Neural cell (in vitro differentiated cells): Measurements from ENCODE around the gene ATP5MK.

ENCODE experiments used
- CTCF ChIP-seq: fragments of 450-650 bp; IDR thresholded peaks from 2 replicates; pipeline ENCODE4 v1.5.1; 2014; ENCODE audit warnings: antibody characterized with exemption, mild to moderate bottlenecking, moderate library complexity; ENCODE audit not compliant: poor library complexity, severe bottlenecking
- EP300 ChIP-seq: fragments of 450-650 bp; conservative IDR thresholded peaks from 2 replicates; pipeline ENCODE4 v1.6.1; 2014; ENCODE audit warnings: antibody characterized with exemption, mild to moderate bottlenecking, moderate library complexity; ENCODE audit not compliant: poor library complexity, severe bottlenecking
- EZH2 ChIP-seq: fragments of 200-600, 300-800 bp; shearing (Covaris generic), sonication (generic); IDR thresholded peaks from 2 replicates; pipeline ENCODE4 v1.6.1; 2014; ENCODE audit warnings: antibody characterized with exemption, low read length, borderline replicate concordance, mild to moderate bottlenecking; ENCODE audit not compliant: insufficient read depth, poor library complexity, severe bottlenecking
- MXI1 ChIP-seq: fragments of 450-650 bp; conservative IDR thresholded peaks from 2 replicates; pipeline ENCODE4 v1.6.1; 2014; ENCODE audit warnings: antibody characterized with exemption, mild to moderate bottlenecking; ENCODE audit not compliant: poor library complexity, severe bottlenecking
- POLR2AphosphoS5 ChIP-seq: IDR thresholded peaks from 2 replicates; pipeline ENCODE4 v1.6.1; 2012
- RAD21 ChIP-seq: fragments of 450-650 bp; conservative IDR thresholded peaks from 2 replicates; pipeline ENCODE4 v1.6.1; 2014; ENCODE audit warnings: antibody characterized with exemption, mild to moderate bottlenecking, moderate library complexity
- REST ChIP-seq: IDR thresholded peaks from 2 replicates; pipeline ENCODE4 v1.6.1; 2012; ENCODE audit warnings: borderline replicate concordance
- SMC3 ChIP-seq: fragments of 450-650 bp; conservative IDR thresholded peaks from 2 replicates; pipeline ENCODE4 v1.6.1; 2014; ENCODE audit warnings: antibody characterized with exemption, mild to moderate bottlenecking, moderate library complexity; ENCODE audit not compliant: poor library complexity
- TAF1 ChIP-seq: IDR thresholded peaks from 2 replicates; pipeline ENCODE4 v1.6.1; 2012; ENCODE audit warnings: low read depth

- TF ChIP-seq POLR2AphosphoS5 = no peak
- no peak for TF ChIP-seq REST
- TF ChIP-seq CTCF = no peak
- TF ChIP-seq SMC3 = no peak
- no peak for TF ChIP-seq EZH2
- TF ChIP-seq EP300 = no peak
- TF ChIP-seq TAF1 = no peak
- no peak for TF ChIP-seq RAD21
- TF ChIP-seq MXI1 = no peak
These were observed 46.1 kb downstream of the ATP5MK start for GRCh38 chr10:103350175-103350516.
